Measurements from ENCODE around the gene CSMD2. TPM values are rescaled to one million over a fixed set of nuclear protein-coding genes. Genes with fewer than 3 reads are reported as not detected.

CSMD2 gene
- total and polyA plus RNA-seq, 2 donors from 2014 or later: 0.47 TPM; not detected in 1

- H3K4me1 ChIP-seq (ENCODE audit: control insufficient read depth in 2 of 3, insufficient read depth in 2 of 3, low read depth in 1 of 3, low read length in 3 of 3): no peaks in the 10 kb centered on the region
- H3K36me3 ChIP-seq (ENCODE audit: control insufficient read depth in 2 of 3, insufficient read depth in 3 of 3, low read length in 3 of 3): no peaks in the 10 kb centered on the region
- H3K27me3 ChIP-seq (ENCODE audit: control insufficient read depth, insufficient read depth, low read length): no peaks in the 10 kb centered on the region
- no peaks in the 10 kb centered on the region for H3K9me3 ChIP-seq (ENCODE audit: control insufficient read depth in 2 of 3, insufficient read depth in 1 of 3, low read length in 3 of 3)
- no peak overlapping the region for H3K9ac ChIP-seq (ENCODE audit: low read length in 3 of 3)
- no peak overlapping the region for H3K4me3 ChIP-seq (ENCODE audit: low read length in 3 of 3)
- FAIRE-seq: no peak
- intact Hi-C loops (cut with DNase I): no loop called here
- no peak for TF ChIP-seq CTCF (IDR thresholded peaks at IDR 0.05; ENCODE audit: borderline replicate concordance, extremely low read depth, insufficient read depth)
- H3K27ac ChIP-seq (ENCODE audit: low read depth in 2 of 2, low read length in 2 of 2): no peak overlapping the region
- no peak for DNase-seq
Measured at GRCh38 chr1:33928251-33928650, 236.8 kb downstream of the CSMD2 start.

- no peak overlapping the region for H3K27ac ChIP-seq (ENCODE audit: low read depth in 2 of 2, low read length in 2 of 2)
- FAIRE-seq (no peak), DNase-seq (no peak)
- H3K36me3 ChIP-seq (ENCODE audit: control insufficient read depth in 2 of 3, insufficient read depth in 3 of 3, low read length in 3 of 3): no peaks in the 10 kb centered on the region
- H3K27me3 ChIP-seq (ENCODE audit: control insufficient read depth, insufficient read depth, low read length): no peaks in the 10 kb centered on the region
- H3K4me1 ChIP-seq (ENCODE audit: control insufficient read depth in 2 of 3, insufficient read depth in 2 of 3, low read depth in 1 of 3, low read length in 3 of 3): no peaks in the 10 kb centered on the region
- H3K9ac ChIP-seq (ENCODE audit: low read length in 3 of 3): no peak overlapping the region
- no peaks in the 10 kb centered on the region for H3K9me3 ChIP-seq (ENCODE audit: control insufficient read depth in 2 of 3, insufficient read depth in 1 of 3, low read length in 3 of 3)
- TF ChIP-seq CTCF (IDR thresholded peaks at IDR 0.05; ENCODE audit: borderline replicate concordance, extremely low read depth, insufficient read depth): no peak
- no peak overlapping the region for H3K4me3 ChIP-seq (ENCODE audit: low read length in 3 of 3)
- intact Hi-C loops (cut with DNase I): no loop called here
Measured at GRCh38 chr1:33927721-33928120, 237.3 kb downstream of the CSMD2 start.

- Histone ChIP-seq H3K4me3 (ENCODE audit: low read length in 3 of 3) (no peak overlapping the region), H3K36me3 (ENCODE audit: control insufficient read depth in 2 of 3, insufficient read depth in 3 of 3, low read length in 3 of 3) (no peaks in the 10 kb centered on the region), H3K9ac (ENCODE audit: low read length in 3 of 3) (no peak overlapping the region), H3K27me3 (ENCODE audit: control insufficient read depth, insufficient read depth, low read length) (no peaks in the 10 kb centered on the region), H3K9me3 (ENCODE audit: control insufficient read depth in 2 of 3, insufficient read depth in 1 of 3, low read length in 3 of 3) (no peaks in the 10 kb centered on the region), H3K4me1 (ENCODE audit: control insufficient read depth in 2 of 3, insufficient read depth in 2 of 3, low read depth in 1 of 3, low read length in 3 of 3) (no peaks in the 10 kb centered on the region), H3K27ac (ENCODE audit: low read depth in 2 of 2, low read length in 2 of 2) (no peak overlapping the region)
- intact Hi-C loops (cut with DNase I): no loop called here
- DNase-seq: no peak
- no peak for TF ChIP-seq CTCF (IDR thresholded peaks at IDR 0.05; ENCODE audit: borderline replicate concordance, extremely low read depth, insufficient read depth)
- no peak for FAIRE-seq
Measured at GRCh38 chr1:33925586-33925985, 239.4 kb downstream of the CSMD2 start.

- FAIRE-seq (no peak), DNase-seq (no peak)
- Histone ChIP-seq H3K27ac (ENCODE audit: low read depth in 2 of 2, low read length in 2 of 2) (no peak overlapping the region), H3K9ac (ENCODE audit: low read length in 3 of 3) (no peak overlapping the region), H3K4me3 (ENCODE audit: low read length in 3 of 3) (no peak overlapping the region), H3K36me3 (ENCODE audit: control insufficient read depth in 2 of 3, insufficient read depth in 3 of 3, low read length in 3 of 3) (no peaks in the 10 kb centered on the region), H3K27me3 (ENCODE audit: control insufficient read depth, insufficient read depth, low read length) (no peaks in the 10 kb centered on the region), H3K9me3 (ENCODE audit: control insufficient read depth in 2 of 3, insufficient read depth in 1 of 3, low read length in 3 of 3) (no peaks in the 10 kb centered on the region), H3K4me1 (ENCODE audit: control insufficient read depth in 2 of 3, insufficient read depth in 2 of 3, low read depth in 1 of 3, low read length in 3 of 3) (no peaks in the 10 kb centered on the region)
- intact Hi-C loops (cut with DNase I): no loop called here
- TF ChIP-seq CTCF (IDR thresholded peaks at IDR 0.05; ENCODE audit: borderline replicate concordance, extremely low read depth, insufficient read depth): no peak
Measured at GRCh38 chr1:33921281-33921680, 243.7 kb downstream of the CSMD2 start.

All from kidney (tissue), 14 donors.